GM12878 (cell line): Measurements from ENCODE around the gene IFT81.

Experiments
- BACH1 ChIP-seq: fragments of 450-650 bp; IDR thresholded peaks from 2 replicates; pipeline ENCODE4 v1.6.1; 2017; ENCODE audit warnings: mild to moderate bottlenecking, borderline replicate concordance
- EP300 ChIP-seq, 2 experiments: fragments of 150-350 bp in 1 of 2; IDR thresholded peaks; 2 replicates each; pipeline ENCODE4 v1.6.1; 2011 to 2012; ENCODE audit warnings: low read depth in 2 of 2, low read length in 2 of 2, borderline replicate concordance in 1 of 2, improper control_type of control experiment in 1 of 2, inconsistent platforms in 1 of 2; ENCODE audit not compliant: control insufficient read depth in 1 of 2
- EZH2 ChIP-seq: IDR thresholded peaks from 2 replicates; pipeline ENCODE4 v1.6.1; 2012; ENCODE audit warnings: low read depth, mild to moderate bottlenecking, control low read depth, inconsistent platforms, low read length, borderline replicate concordance; ENCODE audit not compliant: control insufficient read depth
- FOXK2 ChIP-seq: fragments of 450-650 bp; IDR thresholded peaks from 2 replicates; pipeline ENCODE4 v1.6.1; 2017; ENCODE audit warnings: mild to moderate bottlenecking, moderate library complexity
- GABPA ChIP-seq: IDR thresholded peaks from 2 replicates; pipeline ENCODE4 v1.6.1; 2014; ENCODE audit warnings: antibody characterized with exemption, low read depth, mild to moderate bottlenecking, inconsistent platforms
- JUND ChIP-seq: IDR thresholded peaks from 2 replicates; pipeline ENCODE4 v1.6.1; 2012; ENCODE audit warnings: low read depth, mild to moderate bottlenecking, low read length, improper control_type of control experiment, moderate library complexity
- REST ChIP-seq: IDR thresholded peaks from 2 replicates; pipeline ENCODE4 v1.6.1; 2012; ENCODE audit warnings: mild to moderate bottlenecking, low read depth, low read length
- ZBTB11 ChIP-seq: fragments of 450-650 bp; formaldehyde crosslinking; IDR thresholded peaks from 2 replicates; pipeline ENCODE4 v1.5.0; 2022; ENCODE audit warnings: mild to moderate bottlenecking, missing genetic modification characterization
- ZNF274 ChIP-seq: IDR thresholded peaks from one replicate; pipeline ENCODE4 v1.8.0; 2011; ENCODE audit not compliant: insufficient read length, insufficient read depth
- TF ChIP-seq, protein P1 (sequence below), 3 experiments: IDR thresholded peaks in 2 of 3; conservative IDR thresholded peaks in 1 of 3; 2 replicates each; pipeline ENCODE4 v1.5.1; 2011; ENCODE audit warnings: low read depth in 3 of 3, low read length in 3 of 3, mild to moderate bottlenecking in 3 of 3, control low read depth in 2 of 3, moderate library complexity in 2 of 3, inconsistent platforms in 1 of 3, mixed read lengths in 1 of 3; ENCODE audit not compliant: control insufficient read depth in 2 of 3, insufficient read depth in 1 of 3; ENCODE audit errors: extremely low read depth in 1 of 3

- no peak for TF ChIP-seq FOXK2
- TF ChIP-seq, protein P1, sequence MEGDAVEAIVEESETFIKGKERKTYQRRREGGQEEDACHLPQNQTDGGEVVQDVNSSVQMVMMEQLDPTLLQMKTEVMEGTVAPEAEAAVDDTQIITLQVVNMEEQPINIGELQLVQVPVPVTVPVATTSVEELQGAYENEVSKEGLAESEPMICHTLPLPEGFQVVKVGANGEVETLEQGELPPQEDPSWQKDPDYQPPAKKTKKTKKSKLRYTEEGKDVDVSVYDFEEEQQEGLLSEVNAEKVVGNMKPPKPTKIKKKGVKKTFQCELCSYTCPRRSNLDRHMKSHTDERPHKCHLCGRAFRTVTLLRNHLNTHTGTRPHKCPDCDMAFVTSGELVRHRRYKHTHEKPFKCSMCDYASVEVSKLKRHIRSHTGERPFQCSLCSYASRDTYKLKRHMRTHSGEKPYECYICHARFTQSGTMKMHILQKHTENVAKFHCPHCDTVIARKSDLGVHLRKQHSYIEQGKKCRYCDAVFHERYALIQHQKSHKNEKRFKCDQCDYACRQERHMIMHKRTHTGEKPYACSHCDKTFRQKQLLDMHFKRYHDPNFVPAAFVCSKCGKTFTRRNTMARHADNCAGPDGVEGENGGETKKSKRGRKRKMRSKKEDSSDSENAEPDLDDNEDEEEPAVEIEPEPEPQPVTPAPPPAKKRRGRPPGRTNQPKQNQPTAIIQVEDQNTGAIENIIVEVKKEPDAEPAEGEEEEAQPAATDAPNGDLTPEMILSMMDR (IDR thresholded peaks at IDR 0.05 in 2 of 3, conservative IDR thresholded peaks at IDR 0.05 in 1 of 3; ENCODE audit: control insufficient read depth in 2 of 3, extremely low read depth in 1 of 3, insufficient read depth in 1 of 3, low read depth in 3 of 3, low read length in 3 of 3), result no peak
- TF ChIP-seq ZBTB11, result no peak
- no peak for TF ChIP-seq EZH2
- no peak for TF ChIP-seq REST
- TF ChIP-seq BACH1, result no peak
- no peak for TF ChIP-seq EP300 (IDR thresholded peaks at IDR 0.05; ENCODE audit: borderline replicate concordance in 1 of 2, control insufficient read depth in 1 of 2, low read depth in 2 of 2, low read length in 2 of 2)
- TF ChIP-seq JUND, result no peak
- TF ChIP-seq GABPA, result no peak
- TF ChIP-seq ZNF274, result no peak
These were observed 123.9 kb downstream of the IFT81 start for GRCh38 chr12:110248096-110248447.
